HG03521 (cell line): ENCODE results near the gene BAHCC1.

Experiments
- ATAC-seq: cut with Tn5 transposase; IDR thresholded peaks from one replicate; pipeline ENCODE4 v1.9.1; 2021; ENCODE audit warnings: mild to moderate bottlenecking, moderate library complexity; ENCODE audit not compliant: unreplicated experiment

The BAHCC1 gene

DNA sequence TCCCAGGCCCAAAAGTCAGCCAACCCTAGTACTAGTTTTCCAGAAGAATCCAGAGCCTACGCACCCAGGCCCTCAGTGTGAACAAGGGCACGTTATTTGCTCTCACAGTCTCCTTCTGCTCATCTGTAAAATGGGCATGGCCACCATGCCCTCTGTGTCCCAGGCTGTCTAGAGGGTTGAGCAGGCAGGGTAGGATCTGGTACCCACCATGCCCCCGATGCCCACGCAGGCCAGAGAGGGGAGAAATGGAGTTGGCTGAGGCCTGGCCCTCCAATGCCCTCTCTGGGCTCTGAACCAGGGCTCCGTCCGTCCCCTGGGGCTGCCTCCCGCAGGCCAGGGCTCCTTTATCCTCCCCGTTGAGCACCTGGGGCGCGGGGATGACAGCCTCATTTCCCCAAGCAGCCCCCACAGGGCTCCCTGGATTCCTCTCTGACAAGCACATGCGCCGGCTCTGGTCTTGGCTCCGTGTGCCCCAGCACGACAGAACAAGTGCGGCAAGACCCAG lies 9.1 kb upstream of the BAHCC1 start:
- ATAC-seq = no peak

DNA sequence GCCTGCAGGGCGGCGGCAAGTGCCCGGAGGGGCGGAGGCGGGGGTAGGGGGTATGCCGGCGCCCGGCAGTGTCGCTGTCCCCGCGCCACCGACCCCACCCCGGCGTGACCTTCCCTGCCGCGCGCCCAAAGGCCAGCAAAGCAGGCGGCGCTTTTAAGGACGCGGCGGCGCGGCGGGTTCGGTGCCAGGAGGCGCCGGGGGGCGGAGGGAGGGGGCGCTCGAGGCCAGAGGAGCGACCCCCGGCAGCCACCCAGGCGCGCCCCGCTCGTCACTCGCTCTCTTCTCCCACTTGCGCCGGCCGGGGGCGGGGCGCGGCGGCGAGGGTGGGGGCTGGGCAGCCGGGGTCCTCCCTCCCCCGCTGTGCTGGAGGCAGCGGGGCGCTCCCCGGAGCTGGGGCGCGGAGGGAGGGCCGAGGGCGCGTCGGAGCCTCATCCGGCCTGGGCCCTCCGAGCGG lies 8.6 kb upstream of the BAHCC1 start:
- no peak for ATAC-seq

DNA sequence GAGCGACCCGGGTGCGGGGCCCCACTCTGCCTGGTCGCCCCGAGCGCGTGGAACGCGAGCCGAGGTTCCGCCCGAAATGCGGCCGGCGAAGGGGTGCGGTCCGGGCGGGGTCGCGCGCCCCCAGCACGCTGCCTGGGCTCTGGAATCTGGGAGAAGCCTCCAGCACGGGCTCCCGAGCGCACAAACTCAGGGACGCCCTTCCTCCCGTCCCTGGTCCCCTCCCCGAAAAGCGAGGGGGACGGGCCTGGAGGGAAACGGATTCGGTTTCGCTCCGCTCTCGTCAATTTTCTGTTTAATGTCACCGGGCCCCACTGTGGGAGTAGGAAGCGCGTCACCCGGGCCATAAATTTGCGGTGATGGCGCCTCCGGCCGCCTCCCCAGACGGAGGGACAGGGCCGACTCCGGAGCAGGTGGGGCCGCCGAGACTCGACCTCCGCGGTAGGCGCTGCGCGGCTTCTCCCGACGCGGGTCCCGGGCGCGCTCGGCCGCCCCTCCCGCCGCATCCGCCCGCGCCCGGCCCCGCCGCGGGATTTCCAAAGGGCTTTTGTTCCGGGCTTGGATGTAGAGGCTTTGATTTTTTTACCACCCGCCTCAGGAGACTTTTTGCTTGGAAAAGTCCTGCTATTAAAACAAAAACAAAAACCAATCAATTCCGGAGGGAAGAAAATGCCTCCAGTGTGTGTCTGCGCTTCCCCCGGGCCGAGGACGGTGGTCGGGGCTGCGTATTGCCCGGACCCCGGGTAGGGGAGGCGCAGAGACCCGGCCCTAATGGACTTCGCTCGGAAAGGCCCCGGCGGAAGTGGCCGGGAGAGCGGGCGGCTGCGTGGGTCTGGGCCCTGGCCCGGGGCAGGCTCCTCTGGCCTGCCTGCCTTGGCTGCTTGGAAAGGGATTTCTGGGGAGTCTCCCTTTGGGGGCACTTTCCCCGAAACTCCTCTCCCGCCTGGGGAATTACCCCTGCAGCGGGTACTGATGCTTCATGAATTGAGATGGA lies 7.9 kb upstream of the BAHCC1 start:
- no peak for ATAC-seq

DNA sequence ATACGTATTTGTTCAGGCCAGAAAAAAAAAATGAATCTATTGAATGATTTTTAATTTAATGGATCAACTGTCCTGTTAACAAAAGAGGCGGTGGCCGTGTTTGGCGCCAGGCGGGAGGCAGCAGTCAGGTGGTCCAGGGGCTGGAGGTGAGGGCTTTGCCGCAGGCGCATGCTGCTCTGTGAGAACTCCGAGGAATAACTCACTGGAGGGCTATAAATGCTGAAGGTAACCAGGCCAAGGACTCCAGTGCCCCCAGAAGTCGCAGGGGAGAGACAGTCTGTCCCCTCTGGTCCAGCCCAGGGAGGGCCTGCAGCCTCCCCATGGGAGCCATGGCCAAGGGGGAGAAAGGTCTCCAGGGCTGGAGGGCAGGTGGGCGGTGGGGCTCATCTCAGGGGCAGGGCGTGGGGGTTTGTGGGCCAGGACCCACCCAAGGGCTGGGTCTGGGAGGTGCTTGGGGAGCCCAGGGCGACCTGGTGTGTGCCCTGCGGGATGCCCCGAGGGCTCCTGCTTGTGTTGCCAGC lies 7.1 kb upstream of the BAHCC1 start:
- no peak for ATAC-seq

DNA sequence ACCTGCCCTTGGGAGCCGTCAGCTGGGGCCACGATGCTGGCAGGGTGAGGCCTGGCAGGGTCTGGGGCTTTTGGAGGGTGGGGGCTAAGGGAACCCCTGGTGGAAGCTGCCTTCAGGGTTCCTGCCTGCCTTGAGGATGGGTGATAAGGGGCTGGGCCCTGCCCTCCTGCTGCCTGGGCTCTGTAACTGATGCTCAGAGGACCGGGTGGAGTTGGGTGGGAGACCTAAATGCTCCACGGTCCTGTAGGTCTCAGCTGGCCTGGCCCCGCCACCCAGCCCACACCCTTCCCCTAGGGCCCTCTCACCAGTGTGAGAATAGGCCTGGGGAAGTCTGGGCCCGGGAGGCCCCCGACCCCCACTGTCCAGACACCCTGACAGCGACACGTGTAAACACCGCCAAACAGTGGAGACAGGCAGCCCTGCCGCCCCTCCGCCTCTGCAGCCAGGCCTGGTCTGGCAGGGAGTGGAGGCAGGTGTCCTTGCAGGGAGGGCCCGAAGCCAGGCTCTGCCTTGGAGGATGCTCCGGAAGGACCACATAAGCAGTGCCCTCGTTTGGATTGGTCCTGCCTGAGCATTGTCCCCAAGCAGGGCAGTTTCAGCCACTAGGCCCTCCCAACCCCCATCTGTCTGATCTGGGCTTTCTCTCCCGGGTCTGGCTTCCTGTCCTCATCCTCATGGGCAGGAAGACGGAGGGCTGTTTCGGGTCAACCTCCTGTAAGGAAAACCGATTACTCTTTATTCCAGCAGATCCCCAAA lies 6.5 kb upstream of the BAHCC1 start:
- ATAC-seq = no peak

DNA sequence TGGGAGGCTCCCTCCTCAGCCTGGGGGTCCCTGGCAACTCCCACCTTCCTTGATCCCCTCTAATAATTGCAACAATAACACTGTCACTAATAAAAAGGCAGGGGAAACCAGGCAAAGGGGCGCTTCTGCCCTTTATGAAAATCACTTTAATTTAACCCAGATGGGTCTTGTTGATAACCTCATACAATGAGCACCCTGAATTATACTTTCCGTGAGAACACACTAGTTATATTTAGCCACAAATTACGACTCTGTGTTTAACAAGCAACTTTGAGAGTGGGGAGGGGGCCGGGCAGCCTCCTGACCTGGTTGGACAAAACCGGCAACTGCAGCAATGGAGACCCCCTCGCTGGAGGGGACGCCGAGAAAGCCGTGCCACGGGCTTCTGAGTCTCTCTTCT lies 5.7 kb upstream of the BAHCC1 start:
- no peak for ATAC-seq

DNA sequence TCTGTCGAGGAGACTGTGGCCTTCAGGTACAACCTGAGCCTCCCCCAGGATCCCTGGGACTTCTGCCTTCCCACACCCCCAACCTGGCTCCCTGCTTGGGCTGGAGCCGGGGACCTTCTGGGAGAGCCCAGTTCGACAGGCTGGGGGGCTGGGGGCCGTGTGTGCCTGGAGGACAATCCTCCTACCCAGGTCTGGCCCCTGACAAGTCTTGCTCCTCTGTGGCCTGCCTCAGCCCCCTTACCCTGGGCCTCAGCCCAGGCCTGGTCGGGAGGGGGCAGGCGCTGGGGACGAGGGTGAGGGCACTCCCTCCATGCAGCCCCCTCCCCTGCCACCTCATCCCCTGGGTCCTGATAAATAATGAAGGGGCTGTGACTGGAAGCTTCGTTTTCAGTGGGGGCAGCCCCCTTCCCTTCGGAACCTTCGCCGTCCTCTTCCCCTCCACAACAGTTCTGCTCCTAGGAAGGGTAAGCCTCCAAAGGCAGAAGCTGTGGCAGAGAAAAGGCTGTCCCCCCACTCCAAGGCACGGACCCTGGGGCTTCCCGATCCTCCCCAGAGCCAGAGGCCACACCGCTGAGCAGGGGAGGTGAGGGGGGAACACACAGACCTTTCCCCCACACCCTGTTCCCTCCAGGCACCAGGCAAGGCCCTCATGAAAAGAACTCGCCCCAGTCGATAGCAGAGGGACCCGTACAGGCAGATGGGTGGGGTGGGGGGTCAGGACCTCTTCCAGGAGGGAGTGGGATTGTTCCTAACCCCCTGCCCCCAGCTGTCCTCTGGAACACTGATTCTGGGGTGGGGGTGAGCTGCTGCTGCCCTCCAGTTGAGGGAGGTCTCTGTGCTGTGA lies 5.0 kb upstream of the BAHCC1 start:
- ATAC-seq = no peak

DNA sequence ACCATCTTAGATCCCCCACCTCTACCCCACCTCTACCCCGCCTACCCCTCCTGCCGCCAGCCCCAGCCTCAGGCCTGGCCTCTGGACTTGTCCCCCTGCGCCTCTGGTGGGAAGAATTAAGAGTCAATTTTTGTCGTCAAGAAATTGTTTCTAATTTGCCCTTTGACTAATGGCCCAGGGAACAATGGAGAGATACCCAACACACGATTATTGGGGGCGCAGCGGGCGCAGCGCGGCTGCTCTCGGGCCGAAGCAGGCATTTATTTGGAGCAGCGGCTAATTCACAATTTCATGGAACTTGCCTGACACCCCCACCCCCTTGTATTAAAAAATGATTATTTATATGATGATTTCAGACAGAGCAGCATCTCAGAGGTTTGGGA lies 4.4 kb upstream of the BAHCC1 start:
- no peak for ATAC-seq

DNA sequence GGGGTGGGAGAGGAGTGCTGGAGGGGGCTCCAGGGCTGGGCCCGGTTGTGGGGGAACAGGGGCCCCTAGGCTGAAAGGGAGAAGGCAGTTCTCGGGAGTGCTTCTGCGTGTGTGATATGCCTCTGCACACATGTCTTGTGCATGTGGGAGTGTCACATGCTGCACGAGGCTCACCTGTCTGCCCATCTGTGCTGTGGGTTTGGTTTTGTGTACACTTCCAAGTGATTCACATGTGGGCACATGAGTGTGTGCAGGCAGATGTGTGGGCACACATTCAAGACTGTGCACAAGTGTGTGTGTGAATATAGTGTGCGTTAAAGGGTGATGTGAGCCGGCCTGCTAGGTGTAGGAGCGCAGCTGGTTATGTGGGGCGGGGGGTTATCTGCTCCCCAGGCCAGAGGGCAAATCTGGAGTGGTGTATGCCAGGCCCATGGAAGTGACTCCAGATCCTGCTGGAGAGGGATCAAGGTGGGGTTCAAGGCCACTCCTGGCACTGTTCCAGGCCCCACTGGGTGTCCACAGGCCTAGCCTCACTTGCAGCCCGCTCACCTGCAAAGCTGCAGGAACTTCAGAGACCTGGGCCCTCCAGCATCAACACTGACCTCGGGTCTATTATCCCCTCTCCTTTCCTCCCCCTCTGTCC lies 3.8 kb upstream of the BAHCC1 start:
- ATAC-seq = no peak

DNA sequence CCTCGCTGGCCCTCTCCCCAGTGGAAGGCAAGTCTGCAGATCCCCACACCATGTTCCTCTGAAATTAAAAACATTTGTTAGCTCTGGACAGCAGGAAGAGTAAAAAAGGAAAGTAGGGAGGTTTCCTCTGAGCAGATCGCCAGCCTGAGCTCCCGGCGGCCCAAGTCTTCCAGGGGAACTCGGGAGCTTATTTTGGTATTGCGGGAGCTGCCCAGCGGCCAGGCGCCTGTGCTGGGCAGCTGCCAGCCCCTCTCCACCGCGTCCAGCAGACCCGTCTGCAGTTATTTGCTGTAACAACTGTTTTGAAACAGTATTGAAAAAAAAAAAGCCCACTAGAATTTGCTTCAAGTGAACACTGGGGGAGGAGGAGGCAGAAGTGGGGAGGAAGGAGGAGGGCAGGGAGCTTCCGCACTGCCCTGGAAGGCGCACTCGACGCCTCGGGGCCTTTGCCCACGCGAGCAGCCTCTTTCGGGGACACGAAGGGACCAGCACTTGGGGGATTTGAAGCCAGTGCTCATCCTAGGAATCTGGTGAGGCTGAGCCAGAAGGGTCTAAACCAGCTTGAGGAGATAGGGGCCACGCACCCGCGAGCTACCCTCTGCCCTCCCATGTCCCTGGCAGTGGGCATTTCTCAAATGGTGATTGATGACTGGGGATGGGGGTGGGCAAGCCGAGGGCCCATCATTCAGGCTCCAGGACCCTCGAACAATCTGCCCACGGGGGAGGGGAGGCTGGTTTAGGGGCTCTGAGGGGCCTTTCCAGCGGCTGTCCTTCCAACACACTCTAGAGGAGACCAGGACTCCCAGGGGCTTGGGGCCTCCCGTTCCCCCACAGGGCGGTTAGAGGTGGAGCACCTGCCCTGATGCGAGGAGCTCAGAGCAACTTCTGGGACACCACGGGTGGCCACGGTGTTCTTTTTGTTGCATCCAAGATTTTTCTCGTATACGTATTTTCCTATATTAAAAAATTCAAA lies 3.0 kb upstream of the BAHCC1 start:
- no peak for ATAC-seq

DNA sequence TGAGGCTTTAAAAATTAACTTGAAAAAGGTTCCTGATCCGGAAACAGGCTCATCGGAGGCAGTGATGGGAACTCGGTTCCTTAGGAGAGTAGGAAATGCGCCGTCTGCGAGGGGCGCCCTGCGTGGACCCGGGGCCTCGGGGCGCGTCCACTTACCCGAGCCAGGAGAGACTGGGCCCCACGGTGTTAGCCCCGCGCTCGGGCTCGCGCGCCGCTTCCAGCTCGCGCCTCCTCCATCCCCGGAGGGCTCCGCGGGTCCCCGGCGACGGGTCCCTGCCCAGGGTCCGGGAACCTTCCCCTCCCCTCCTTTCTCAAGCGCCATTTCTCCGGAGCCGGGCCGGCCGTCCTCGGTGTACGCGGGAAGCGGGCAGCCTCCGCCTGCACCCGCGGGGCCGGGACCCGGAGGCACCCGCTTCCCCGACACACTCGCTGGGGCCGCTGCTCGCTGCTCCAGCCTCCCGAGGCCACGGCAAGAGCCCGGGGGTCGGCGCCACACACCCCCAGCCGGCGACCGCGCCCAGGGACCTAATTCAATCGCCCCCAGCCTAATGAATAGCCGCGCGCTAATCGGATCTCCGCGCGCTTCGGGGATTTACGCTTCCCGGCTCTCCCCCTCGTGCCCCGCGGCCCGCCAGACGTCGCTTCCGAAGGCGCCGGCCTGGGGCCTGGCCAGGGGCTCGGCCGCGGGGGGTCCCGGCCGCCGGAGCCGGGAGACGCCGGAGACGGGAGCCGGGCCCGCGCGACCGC lies 2.2 kb upstream of the BAHCC1 start:
- ATAC-seq = no peak

DNA sequence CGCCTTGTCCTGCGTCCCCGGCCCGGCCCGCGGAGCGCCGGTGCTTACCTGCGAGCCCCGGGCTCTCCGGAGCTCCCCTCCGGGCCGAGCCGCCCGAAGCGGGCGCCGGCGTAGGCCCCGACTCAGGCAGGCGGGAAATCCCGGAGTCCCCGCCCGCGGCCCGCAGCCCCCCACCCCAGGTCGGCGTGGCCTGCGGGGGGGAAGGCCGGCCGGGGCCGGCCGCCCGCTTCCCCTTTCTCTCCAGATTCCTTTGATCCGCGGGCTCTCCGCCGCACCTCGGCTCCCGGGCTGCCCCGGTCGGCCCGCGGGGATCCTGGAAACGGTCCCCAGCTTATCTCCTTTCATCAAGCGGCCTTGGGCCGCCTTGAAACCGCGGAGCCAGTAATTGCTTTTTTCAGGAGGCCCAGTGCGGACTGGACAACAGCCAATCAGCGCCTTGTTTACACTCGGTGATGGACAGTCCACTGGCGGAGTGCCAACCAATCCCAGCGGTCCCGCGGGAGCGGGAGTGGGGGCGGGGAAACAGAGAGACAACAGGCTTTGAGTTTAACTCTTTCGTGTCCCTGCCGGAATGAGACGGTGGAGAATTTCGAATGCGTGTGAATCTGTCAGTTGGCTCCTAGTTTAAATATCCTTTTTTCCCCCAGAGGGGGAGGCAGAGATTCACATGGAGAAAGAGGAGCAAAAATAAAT lies 1.4 kb upstream of the BAHCC1 start:
- no peak for ATAC-seq

DNA sequence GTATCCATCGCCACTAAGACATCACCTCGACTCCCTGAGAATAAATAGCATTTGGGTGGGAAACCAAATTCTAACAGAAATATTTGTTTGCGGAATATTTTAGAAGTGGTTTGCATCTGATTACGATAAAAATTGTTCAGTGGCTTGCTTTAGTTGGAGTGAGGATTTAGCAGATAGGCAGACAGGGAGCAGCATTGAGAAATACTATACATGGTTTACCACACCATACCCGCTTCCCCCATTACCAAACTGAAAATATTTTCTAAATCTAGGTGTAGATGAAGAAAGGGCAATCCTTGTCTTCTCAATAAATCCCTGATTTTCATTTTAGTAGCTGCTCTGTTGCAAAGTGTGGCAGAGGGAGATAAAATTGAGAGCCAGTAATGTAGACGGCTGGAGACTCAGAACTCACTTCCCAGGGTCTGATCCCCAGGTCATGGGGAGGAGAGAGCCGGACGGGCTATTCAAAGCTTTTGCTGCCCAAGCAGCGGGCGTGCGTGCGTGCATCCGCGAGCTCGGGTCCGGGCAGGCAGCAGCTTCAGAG lies 808 bp upstream of the BAHCC1 start:
- no peak for ATAC-seq

DNA sequence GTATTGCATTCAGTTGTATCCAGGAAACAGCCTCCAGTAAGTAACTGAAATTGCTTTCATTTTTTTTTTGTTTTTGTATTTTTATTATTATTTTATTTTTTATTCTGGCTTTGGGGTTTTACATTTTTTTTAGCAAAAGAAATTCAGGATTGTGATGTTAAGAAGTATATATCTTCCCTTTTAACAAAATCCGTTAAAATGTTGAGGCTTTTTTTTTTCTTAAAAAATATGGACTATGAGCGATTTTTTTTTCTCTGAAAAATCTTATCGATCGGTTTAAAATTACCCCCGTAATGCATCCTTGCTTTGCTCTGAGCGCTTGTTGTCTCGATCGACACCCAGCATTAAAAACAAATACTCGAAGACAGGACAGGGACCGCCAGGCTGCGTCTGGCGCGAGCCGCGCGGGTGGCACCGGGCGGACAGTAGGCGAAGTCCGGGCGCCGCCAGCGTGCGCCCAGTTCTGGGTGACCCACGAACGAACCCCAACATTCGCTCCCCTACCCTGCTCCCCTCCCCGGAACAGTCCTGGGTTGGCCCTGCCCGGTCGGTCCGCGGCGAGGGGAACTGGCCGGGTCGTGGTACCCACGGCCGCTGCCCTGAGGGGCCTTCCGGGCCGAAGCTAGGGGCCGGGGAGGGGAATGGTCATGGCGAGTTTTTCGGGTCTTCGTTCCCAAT lies 482 bp downstream of the BAHCC1 start:
- no peak for ATAC-seq

DNA sequence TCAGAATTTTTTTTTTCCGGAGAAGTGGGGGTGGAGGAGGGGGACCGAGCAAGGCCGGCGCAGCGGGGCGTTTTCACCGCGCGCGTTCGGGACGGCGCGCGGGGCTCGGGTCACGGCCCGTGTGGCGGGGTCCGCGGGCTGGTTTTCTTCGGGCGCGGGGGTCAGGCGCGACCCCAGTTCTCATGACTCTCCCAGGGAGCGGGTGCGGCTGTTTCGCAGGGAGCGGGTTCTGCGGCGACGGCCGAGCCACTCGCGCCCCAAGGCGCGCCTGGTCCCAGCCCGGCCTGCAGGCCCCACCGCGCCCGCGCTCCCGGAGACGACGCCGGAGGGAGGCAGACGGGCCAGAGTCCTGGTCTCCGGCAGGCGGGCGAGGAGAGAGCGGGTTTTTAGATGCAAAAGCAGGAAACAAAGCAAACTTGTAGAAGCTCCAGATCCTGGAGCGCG lies 1.0 kb downstream of the BAHCC1 start:
- no peak for ATAC-seq

DNA sequence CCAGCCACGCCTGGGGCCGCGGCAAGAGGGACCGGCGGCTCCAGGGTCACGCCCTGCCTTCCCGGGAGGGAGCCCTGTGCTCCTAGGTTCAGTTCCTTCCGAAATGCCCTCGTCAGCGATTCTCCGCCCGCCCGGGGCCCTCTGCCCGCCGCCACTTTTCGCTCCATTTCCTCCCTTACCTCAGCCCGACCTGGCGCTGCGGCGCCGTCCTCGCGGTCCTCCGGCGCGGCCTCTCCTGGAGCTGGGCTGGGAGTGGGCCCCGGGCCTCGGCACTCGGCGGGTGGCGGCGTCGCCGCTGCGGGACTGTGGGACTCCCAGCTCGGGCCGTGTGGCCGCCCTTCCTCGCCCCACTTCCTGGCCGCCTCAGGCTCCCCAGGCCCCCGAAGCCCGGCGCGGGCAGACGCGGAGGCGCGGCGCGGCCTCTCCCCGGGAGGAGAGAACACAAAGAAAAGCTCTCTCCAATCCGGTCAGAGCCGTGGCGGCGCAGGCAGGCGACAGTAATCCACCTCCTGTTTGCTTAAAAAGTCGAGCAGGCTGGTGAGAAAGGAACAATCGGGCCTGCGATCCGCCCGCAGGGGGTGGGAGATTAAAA lies 1.6 kb downstream of the BAHCC1 start:
- ATAC-seq = no peak
